Hematopoietic multipotent progenitor cell treated with erythropoietin and hydrocortisone succinate and interleukin-3 and kit ligand, for 8 days (in vitro differentiated cells): ENCODE data around the gene TLE4.

Experiments
- DNase-seq: peaks from one replicate; pipeline ENCODE4 v3.0.0-alpha.2; 2015

The TLE4 gene

DNA sequence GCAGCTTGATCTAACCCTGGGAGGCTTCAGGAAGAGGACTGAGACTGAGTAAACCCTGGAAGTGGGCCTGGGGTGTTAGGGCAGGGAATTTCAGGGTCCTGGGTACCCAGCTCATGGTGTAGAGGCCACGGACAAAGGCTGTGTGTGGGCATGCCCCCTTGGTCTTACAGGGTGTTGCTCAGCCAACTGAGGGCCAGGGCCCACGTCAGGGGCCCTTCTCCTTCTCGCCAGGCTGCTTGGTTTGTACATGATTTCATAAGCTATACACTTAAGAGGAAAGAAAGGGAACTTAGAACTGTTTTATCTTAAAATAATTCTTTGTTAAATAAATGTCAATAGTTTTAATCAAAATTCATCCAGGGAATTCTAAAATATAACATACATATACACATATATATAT is 95.4 kb downstream of the TLE4 start:
- no peak for DNase-seq

DNA sequence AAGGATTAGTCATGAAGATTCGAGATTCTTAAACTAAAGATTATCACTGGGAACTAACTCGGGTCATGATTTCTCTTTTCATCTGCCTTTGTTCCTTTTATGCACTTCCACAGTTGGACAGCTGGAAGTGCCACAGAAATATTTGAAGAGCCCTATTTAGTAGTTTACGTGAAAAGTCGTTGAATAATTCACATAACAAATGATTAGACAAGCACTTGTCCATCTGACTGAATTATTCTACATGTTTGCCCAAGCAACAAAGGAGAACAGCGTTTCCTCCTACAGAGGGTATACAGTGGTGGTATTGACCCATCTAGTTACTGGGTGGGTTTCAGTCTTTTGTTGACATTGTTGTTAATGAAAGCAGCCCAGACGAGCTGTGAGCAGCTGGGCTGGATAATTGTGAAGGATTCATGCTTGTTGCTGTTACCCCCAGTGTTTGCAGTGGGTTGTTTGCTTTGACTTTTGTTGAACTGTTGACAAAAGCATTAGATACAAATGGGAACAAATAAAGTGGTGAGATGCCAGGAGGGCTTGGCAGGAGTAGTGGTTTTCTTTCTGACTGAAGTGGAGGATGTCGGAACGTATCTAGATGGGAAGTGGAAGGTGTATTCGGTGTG is 96.2 kb downstream of the TLE4 start:
- no peak for DNase-seq

DNA sequence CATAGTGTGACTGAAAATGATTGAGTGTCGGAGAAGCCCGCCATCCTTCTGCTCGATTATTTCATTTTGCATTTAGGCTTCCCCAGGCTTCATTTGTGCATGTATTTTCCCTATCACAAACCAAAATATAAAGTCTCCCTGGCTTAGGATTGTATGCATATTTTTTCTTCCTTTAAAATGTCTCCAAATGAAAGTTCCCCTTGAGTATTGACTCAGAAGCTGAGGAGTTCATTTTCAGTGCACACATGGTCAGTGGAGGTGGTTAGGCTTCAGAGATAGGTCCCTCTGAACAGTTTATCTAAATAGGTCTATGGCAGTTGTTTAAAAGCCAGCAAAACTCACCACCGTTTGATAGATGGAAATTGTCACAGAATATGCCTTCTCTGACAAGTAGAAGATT is 97.2 kb downstream of the TLE4 start:
- no peak for DNase-seq

DNA sequence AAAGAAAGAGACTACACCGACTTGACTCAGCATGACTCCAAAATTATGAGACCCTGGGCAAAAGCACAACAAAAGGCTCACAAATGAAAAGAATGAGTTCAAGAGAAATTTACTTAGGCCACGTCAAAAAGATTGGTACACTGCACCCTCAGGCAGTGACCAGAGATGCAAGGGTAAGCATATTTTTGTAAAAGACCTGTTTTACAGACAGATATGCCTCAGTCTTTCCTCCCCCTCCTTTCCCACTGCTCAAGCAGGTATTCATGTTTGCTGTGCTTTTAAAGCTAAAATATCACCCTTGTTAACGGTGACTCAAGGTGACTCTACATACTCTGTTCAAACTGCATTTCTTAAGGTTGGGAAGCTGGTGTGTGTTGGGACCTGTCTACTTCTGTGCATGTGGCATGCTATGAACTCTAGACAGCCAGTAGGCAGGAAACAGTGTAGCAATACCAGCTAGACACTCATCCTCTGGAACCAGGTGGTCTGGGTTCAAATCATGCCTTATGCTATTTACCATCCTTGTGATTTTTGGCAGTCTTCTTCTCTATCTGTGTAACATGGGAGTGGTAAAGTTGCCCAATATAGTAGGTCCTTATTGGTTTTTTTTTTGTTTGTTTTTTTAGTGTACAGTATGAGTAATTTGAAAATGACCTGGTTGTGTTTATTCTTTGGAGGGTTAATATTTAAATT is 98.7 kb downstream of the TLE4 start:
- DNase-seq, result no peak

DNA sequence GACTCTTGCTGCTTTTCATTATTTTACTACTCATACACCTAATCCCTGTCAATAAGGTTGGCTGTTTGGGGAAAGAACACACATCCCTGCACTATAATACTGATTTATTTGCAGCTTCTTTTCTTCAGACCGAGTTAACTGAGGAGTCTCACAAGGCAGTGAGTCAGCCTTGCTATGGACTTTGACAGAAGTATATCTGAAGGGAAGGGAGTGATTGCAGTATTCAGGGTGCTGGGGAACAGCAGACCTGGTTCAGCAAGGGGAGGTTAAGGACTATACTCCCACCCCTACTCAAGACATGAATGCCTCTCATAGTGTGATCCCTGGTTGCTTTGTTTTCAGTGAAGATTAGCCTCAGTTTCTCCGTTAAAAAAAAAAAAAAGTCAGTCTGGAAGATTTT is 99.8 kb downstream of the TLE4 start:
- no peak for DNase-seq

DNA sequence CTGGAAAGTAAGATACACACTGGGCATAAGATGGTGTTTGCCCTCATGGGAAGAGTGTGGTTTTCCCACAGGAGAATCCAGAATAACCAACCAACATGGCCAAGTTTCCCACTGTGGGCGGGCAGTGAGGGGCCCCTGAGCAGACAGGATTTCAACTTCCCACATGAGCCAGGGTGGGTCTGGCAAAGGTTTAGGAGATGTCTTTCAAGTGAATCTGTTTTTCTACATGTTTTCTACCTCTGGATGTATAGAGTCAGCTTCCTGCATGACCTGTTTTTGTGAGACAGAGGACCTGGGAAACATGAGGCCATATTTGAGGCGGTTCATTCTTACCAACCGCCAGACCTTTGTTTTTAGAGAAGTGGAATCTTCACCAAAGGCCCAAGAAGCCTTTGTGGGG is 100.5 kb downstream of the TLE4 start:
- no peak for DNase-seq

DNA sequence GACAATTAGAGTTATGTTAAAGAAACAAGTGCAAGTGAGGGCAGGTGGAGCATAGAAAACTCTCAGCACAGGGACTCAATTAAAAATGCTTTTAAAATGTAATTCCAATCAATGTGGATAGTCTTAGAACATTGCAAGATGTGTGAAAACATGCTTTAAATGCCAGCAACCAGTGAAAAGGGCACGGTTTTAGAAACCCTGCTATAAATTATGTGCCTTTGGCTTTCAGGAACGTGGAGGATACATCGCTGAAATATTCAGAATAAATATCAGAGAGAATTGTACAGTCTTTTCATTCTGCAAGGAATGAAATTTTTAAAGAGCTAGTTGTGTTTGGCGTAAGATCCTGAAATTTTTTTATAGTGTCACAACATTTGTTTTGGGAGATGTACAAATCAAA is 101.1 kb downstream of the TLE4 start:
- no peak for DNase-seq

DNA sequence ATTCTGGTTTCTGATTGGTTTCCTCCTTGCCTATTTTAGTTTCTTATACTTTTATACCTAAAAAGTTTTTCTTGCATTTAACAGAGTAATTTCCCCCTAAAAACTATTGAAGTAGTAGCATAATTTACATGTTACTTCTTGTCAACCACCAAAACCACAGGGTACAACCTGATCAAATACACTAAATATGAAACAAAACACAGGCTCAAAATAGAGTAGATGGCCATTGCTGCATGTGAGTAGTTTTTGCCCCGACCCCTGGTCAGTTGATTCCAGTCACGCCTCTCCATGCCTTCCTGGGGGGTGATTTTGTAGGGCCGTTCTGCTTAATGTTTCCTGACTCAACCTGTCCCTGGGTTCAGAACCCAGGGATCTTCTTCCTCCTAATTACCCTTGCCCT is 101.8 kb downstream of the TLE4 start:
- no peak for DNase-seq

DNA sequence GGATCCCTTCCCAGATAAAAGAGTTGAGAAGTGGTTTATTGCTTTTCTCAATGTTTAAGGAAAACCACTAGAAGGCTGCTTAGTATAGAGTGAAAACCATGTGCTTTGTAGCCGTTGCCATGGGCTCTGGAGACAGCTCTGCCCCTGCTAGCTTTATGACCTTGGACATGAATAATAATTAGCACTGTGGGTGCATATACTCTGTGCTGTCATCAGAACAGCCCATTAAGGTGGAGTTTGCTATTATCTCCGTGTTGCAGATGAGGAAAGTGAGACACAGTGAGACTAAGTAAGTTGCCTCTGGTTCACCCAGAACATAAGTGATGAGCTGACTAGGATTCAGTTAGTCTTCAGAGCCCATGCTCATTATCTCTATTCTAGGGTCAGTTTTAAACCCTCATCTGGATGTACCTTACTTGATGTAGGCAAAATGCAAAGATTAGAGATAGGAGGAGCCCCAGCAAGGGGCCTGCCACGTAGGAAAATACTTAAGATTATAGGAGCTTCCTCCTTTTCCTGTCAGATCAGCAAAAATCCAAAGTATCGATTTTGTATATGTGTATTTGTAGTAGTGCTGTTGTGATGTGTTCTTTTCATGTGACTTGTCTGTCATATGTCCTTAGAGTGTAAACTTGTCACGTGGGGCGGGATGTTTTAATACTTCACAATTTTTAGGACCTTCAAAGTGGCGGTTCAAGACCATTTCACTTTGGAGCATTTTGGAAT is 102.5 kb downstream of the TLE4 start:
- DNase-seq, result peak; percentile 53

DNA sequence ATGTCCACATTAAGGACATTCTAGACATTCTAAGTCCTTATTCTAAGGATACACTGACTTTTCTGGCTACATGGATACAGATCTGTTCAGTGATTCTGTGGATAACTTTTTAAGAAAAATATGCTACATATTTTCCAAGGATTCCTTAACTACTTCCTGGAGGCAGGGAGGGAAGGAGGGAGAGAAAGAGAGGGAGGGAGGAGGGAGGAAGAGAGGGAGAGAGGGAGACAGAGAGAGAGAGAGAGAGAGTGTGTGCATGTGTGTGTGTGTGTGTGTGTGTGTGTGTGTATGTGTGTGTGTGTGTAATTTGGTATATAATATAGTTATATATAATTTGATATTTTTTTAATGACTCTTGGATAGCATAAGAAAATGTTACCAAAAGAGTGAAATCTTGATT is 109.8 kb downstream of the TLE4 start:
- DNase-seq, result no peak

DNA sequence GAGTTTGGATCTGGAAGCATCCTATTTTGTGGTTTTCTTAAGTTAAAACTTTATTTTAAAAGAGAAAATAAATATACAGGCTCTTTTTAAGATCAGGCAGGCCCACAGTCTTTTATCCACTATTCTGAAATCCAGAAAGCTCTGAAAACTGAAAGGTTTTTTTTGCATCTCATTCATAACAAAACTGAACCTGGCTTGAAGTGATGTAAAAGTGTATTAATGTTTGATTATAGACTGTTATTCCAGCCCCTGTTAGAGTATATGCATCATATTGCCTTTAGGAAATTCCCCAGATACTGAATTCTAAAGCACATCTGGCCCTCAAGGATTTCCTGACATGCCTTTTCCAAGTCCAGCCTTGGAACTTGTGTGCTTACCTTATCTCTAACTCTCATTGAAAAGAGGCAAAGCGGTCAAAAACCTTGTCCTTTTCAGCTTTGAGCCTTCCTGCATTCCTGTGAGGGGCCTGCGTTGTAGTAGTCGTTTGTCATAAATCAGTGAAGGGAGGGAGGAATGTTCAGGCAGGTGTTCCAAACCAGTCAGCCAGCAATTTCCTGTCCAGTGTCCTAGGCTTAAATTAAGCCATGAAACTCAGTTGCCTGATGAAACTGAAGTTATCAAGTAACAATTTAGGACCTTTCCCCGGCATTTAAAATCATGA is 110.4 kb downstream of the TLE4 start:
- DNase-seq, result no peak

DNA sequence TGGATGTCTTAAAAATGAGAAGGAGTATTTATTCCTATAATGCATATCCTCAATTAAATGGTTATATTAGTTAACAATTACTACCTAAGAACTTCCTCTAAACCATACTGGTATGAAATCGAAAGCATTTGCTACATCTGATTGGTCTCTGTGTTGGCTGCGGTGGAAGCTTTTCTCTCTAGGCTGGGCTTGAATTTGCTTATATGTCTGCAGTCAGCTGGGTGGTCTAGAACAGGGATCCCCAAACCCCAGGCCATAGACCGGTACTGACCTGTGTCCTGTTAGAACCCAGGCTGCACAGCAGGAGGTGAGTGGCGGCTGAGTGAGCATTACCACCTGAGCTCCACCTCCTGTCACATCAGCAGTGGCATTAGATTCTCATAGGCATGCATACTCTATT is 112.3 kb downstream of the TLE4 start:
- no peak for DNase-seq

DNA sequence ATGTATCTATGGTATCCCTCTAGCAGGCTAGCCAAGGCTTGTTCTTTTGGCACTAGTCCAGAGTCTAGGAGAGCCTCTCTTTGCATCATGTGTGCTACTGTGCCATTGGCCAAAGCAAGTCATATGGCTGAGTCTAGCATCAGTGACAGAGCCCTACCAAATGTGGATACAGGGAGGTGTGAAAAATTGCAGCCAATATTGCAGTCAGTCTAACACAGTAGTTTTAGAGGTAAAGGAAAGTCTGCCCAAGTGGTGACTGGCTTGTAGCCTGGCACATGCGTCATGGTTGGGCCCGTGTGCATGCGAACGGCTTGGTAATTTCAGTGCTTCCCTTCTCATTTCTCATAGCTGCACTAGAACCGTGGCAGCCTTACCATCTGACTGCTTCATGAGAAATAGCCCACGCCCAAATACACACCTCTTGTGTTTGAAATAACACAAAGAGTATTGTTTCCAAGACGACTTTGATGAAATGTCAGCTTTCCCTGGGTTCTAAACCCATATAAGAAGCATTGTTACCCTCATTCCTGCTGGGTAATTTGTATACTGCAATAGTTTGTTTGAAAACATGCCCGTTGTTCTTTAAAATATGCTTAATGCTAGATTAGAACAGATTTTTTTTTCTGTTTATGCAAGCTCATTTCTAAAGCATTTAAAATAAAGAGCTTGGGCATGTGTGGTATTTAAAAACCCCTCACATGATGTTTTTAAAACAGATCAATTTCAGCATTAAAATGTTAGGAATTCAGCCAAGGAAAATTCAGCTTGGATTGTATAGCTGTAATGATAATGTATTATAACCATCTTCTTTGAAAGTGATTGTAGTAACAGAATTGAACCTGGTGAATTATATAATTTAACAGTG is 113.2 kb downstream of the TLE4 start:
- DNase-seq, result no peak

DNA sequence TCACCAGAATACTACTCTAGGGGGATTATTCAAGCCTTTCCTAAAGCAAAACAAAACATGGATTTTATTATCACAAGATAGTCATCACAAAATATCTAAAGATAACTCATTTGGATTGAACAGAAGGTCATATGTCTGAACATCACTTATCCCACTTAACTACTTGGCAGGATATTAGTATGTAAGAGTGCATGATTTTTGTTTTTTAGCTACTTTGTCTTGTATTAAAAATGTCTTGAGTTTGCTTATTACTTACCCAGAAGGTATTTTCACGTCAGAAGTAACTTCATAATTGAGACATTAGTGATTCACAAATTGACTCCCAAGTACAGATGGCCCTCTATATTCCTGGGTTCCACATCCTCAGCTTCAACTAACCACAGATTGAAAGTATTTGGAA is 113.8 kb downstream of the TLE4 start:
- no peak for DNase-seq

DNA sequence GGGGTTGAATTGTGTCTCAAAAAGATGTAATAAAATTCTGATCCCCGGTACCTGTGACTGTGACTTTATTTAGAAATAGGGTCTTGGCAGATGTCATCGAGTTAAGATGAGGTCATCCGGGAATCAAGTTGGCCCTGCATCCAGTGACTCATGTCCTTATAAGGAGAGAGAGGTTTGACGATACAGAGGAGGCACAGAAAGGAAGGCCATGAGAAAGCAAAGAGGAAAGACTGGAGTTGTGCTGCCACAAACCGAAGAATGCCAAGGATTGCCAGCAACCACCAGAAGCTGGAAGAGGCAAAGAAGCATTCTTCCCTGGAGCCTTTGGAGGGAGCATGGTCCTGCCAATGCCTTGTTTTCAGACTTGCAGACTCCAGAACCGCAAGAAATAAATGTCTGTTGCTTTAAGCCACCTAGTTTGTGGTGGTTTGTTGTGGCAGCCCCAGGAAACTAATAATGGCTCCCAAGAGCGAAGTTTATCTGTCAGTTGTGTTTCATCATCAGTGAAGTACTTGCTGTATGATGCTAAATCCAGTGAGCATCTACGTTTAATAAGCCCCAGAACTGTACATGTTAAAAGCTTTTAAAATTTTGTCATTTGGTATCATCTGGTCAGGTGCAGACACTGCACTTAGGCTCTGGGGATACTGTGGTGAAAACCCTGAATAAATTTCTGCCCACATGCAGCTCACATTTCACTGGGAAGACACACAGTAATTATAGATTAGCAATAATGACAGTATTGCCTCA is 114.8 kb downstream of the TLE4 start:
- no peak for DNase-seq

DNA sequence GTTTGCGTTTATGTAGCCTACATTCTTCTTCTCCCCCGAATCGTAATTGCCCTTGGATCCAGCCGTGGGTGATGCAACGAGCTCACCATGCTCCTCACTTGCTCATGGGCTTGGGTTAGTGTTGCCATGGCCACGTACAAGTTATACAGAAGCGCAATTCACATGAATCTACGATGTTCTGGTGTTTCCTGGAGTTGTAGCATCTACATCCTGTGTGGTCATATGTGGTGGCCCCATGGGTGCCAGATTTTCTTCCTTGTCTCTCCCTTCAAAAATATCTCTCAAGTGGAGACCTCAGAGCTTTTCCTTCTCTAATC is 115.3 kb downstream of the TLE4 start:
- DNase-seq, result no peak

DNA sequence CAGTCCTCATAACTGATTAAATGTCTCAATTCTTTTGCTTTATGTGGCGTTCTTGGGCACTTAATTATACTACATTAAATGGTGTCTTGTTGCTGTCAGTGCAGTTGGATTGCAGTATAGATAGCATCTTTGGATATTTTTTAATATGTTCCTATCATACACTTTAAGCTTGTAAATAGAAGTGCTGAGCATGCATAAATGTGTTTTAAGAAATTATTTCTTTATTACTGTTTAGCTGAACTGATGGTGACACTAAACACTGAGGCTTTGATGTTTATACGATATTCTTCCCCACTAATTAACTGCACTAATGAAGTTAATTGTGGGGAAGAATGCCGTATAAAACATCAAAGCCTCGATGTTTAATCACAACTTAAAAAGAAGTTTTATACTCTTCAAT is 116.6 kb downstream of the TLE4 start:
- DNase-seq, result no peak

DNA sequence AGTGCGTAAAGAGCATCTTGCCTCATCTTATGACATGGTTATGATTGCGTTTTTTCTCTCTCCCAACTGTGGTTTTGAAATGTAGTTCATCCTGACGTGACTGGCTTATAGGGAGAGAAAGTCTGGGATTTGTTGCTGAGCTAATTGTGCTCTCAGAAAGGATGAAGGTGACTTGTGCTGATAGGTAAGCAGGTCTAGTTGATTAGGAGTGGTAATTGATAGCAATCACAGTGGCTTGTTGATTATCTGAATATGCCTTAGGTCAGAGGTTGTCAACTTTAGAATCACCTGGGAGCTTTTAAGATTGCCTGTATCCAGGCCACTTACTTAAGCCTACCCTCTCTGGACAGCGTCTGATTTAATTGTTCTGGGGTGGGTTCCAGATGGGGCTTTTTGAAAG is 117.8 kb downstream of the TLE4 start:
- no peak for DNase-seq

DNA sequence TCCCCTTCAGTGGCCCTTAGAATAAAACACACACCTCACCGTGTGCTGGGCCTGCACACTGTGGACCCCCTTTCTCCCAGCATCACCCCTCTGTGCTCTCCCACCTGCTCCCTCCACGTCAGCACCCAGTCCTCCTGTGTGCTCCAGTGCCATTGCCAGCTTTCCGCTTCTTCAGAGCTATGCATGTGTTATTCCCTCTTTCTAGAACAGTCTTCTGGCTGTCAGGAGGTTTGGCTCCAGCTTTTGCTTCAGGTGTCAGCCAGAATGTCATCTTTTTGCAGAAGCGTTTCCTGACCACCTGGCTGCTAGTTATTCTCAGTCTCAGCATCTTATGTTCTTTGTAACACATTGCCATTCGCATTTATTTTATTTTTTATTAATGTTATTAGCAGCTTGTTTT is 119.7 kb downstream of the TLE4 start:
- no peak for DNase-seq

DNA sequence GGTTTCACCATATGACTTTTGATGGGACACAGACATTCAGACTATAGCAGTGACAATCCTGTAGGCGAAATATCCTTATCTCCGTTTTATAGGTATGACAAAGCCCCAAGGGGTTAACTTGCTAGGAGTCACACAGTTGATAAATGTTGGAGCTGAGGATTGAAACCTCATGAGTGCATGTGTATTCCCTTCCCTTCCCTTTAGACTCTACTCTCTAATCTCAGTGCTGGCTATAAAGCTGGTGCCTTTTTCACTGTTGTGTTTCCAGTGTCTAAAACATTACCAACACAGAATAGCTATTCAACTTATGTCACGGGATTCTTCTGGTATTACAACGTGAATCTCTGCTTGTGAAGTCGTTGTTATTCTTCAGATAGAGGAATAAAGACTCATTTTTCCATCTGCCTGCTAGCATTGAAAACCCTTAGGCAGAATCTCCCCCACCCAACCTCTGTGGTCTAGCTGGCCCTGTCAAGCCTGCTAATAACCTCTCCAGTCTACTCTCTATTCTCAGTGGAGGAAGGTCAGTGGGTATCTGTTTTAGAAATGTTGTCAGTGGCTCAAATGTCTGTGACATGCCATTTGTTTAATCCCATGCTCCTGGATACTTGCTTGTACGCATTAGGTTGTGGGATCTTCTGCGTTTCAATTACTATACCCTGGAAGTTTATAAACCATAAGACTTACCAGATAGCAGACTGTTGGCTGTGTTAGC is 121.2 kb downstream of the TLE4 start:
- DNase-seq, result no peak

DNA sequence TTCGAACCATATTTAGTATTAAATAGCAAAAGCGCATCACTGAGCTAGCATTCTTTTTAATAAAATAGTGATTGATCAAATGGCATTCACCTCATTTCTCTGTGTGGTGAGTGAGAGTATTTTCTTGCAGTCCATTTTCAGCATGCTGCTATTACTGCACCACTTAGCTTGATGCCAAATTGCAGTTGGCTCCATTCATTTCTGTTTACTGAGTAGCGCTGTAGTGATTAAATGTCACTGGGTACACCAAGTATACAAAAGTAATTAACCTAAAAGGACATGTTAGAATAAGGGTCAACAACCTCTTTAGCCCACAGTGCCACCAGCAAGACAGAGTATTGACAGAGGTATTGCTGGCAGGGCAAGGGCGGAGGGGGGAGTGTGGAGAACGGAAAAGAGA is 122.0 kb downstream of the TLE4 start:
- no peak for DNase-seq

DNA sequence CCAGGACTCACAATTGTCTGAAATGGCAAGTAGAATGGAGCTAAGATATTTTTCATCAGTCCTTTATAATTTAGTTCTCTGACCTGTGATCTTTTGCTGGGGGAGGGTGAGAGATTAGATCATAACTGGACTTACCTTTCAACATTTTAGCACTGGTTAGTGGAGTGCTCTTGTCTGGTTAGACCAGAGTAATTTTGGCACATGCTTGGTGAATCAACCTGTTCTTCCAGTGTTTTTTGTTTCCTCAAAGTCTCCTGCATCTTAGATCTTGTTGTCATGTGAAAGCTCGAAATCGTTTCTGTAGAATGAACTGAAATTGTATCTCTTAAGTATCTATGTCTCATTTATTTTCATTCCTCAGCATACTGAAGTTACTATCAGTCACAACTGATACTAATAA is 122.4 kb downstream of the TLE4 start:
- no peak for DNase-seq
